HepG2 (cell line): ENCODE measurements around the gene CCBE1. TPM values are rescaled to one million over a fixed set of nuclear protein-coding genes. Genes with fewer than 3 reads are reported as not detected.

Experiments
- ATM ChIP-seq: fragments of 450-650 bp; IDR thresholded peaks from 2 replicates; pipeline ENCODE4 v1.7.1; 2017; ENCODE audit warnings: mild to moderate bottlenecking, borderline replicate concordance
- CBX5 ChIP-seq: sonication (generic); formaldehyde crosslinking; IDR thresholded peaks from 2 replicates; pipeline ENCODE4 v1.4.0; 2020; ENCODE audit warnings: missing genetic modification reagents, borderline replicate concordance
- CREBL2 ChIP-seq: sonication (generic); formaldehyde crosslinking; IDR thresholded peaks from 2 replicates; pipeline ENCODE4 v1.8.1; 2023; ENCODE audit warnings: missing genetic modification reagents, mild to moderate bottlenecking, borderline replicate concordance
- HOMEZ ChIP-seq: IDR thresholded peaks from 2 replicates; pipeline ENCODE4 v1.6.1; 2016; ENCODE audit warnings: low read depth
- TCF12 ChIP-seq, 2 experiments: fragments of 450-650 bp in 1 of 2; sonication (generic) in 1 of 2; formaldehyde crosslinking in 1 of 2; IDR thresholded peaks; 2 replicates each; pipeline versions ENCODE4 v1.6.1 to v1.8.0; 2017 to 2022; ENCODE audit warnings: antibody characterized with exemption in 1 of 2, mild to moderate bottlenecking in 1 of 2, missing genetic modification reagents in 1 of 2, moderate library complexity in 1 of 2
- ZNF383 ChIP-seq: sonication (generic); formaldehyde crosslinking; IDR thresholded peaks from 2 replicates; pipeline ENCODE4 v1.4.0; 2020; ENCODE audit warnings: missing genetic modification reagents, mild to moderate bottlenecking, borderline replicate concordance
- ZNF407 ChIP-seq: sonication (generic); formaldehyde crosslinking; IDR thresholded peaks from one replicate; pipeline ENCODE4 v1.5.1; 2020; ENCODE audit warnings: mild to moderate bottlenecking, missing genetic modification reagents; ENCODE audit errors: not compliant biosample characterization
- ZNF512 ChIP-seq: sonication (generic); formaldehyde crosslinking; IDR thresholded peaks from 2 replicates; pipeline ENCODE4 v1.4.0; 2020; ENCODE audit warnings: mild to moderate bottlenecking, missing genetic modification reagents
- ZNF616 ChIP-seq: sonication (generic); formaldehyde crosslinking; IDR thresholded peaks from 2 replicates; pipeline ENCODE4 v1.5.0; 2020; ENCODE audit warnings: low read depth, mild to moderate bottlenecking, missing genetic modification reagents
- ZNF672 ChIP-seq: sonication (generic); formaldehyde crosslinking; IDR thresholded peaks from 2 replicates; pipeline ENCODE4 v1.8.1; 2022; ENCODE audit warnings: missing genetic modification reagents
- ZNF768 ChIP-seq: sonication (generic); formaldehyde crosslinking; IDR thresholded peaks from 2 replicates; pipeline ENCODE4 v1.4.0; 2020; ENCODE audit warnings: missing genetic modification reagents
- polyA plus RNA-seq, 8 experiments: library from polyadenylated mRNA; depleted of rRNA in 3 of 8; stranded (reverse) in 7 of 8; unstranded in 1 of 8; fragments of >200 nt; fragmentation: Illumina TruSeq in 4 of 8; extraction: Trizol in 4 of 8; gene quantifications; 2 replicates each; pipeline versions ENCODE4 v1.2.1 to v1.2.3, GENCODE V29; 2011 to 2016; ENCODE audit warnings: low read depth in 4 of 8, missing spikeins in 1 of 8, mixed read lengths in 1 of 8; ENCODE audit not compliant: insufficient read depth in 1 of 8
- total RNA-seq, 5 experiments: library from RNA; depleted of rRNA; stranded (reverse); fragments of >200 nt; fragmentation: Illumina TruSeq; extraction: Trizol; gene quantifications; 2 replicates each; pipeline ENCODE4 v1.2.3, GENCODE V29; 2016; ENCODE audit warnings: low read depth in 1 of 5

CCBE1 gene
- total and polyA plus RNA-seq, 2 of the 13 experiments (the other 11 are each of a cell fraction or from before 2014, with no cell fraction given) = not detected

- TF ChIP-seq ZNF407 (CRISPR knock-in tag) (no peak), HOMEZ (CRISPR knock-in tag) (no peak), ZNF383 (CRISPR knock-in tag) (no peak), ZNF616 (CRISPR knock-in tag) (no peak), ATM (no peak), ZNF512 (CRISPR knock-in tag) (no peak), TCF12 (IDR thresholded peaks at IDR 0.05) (no peak), TCF12 (CRISPR knock-in tag; IDR thresholded peaks at IDR 0.05) (no peak), ZNF672 (CRISPR knock-in tag) (no peak), ZNF768 (CRISPR knock-in tag) (no peak), CBX5 (CRISPR knock-in tag) (no peak), CREBL2 (CRISPR knock-in tag) (no peak)
Observed at GRCh38 chr18:59717291-59717690, 20.1 kb upstream of the CCBE1 start (continued).
